Esophagus muscularis mucosa (tissue), 4 donors: ENCODE data around the gene SCARF1.

Experiments
- CTCF ChIP-seq, 3 experiments: fragments of 200-600 bp in 2 of 3; fragments of 450-650 bp in 1 of 3; sonication (generic) in 2 of 3; IDR thresholded peaks; one replicate each; pipeline ENCODE4 v1.5.1; 2017 to 2019; ENCODE audit warnings: antibody characterized with exemption in 3 of 3, mild to moderate bottlenecking in 2 of 3, moderate library complexity in 1 of 3
- EP300 ChIP-seq: sonication (generic); formaldehyde crosslinking; IDR thresholded peaks from one replicate; pipeline ENCODE4 v1.6.1; 2017; ENCODE audit warnings: antibody characterized with exemption
- POLR2A ChIP-seq: fragments of 450-650 bp; IDR thresholded peaks from one replicate; pipeline ENCODE4 v1.6.1; 2017; ENCODE audit warnings: antibody characterized with exemption, moderate library complexity, mild to moderate bottlenecking, low read depth
- POLR2AphosphoS5 ChIP-seq, 2 donors: sonication (generic); formaldehyde crosslinking; IDR thresholded peaks; one replicate each; pipeline ENCODE4 v1.6.1; 2017; ENCODE audit warnings: antibody characterized with exemption in 2 of 2

- no peak for TF ChIP-seq POLR2AphosphoS5 (IDR thresholded peaks at IDR 0.05)
- no peak for TF ChIP-seq CTCF (IDR thresholded peaks at IDR 0.05)
- no peak for TF ChIP-seq POLR2A
- TF ChIP-seq EP300, result no peak
Observed at GRCh38 chr17:1658100-1658499, 12.6 kb upstream of the SCARF1 start.
